ENCODE data around the gene ASNSD1.
"Not testable (repeated sequence)": the region's sequence is repeated elsewhere in the genome, so short reads cannot be mapped to it uniquely, and the experiment has no call there.

Gene ASNSD1

DNA sequence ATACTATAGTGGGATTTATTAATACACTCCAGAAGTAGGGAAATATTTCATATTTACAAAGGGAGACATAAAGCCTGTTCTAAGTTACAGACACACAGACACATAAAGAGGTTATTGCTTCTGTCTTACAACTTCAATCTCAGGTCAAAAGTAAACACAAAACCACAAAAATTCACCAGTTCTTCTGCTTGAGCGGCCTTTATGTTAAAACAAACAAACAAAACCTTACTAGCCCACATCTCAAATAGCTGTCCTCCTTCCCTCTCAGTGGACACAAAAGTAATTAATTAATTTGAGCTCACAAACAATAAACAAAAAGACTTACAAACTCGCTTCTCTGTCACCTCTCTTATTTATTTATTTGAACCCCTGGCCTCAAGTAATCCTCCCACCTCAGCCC lies 1.5 kb upstream of the ASNSD1 start:
- peak; percentile 57 for DNase-seq (ENCODE audit: low read depth)
- no peak overlapping the region for H3K4me3 ChIP-seq (ENCODE audit: low read depth, low read length)
- TF ChIP-seq, protein P1, sequence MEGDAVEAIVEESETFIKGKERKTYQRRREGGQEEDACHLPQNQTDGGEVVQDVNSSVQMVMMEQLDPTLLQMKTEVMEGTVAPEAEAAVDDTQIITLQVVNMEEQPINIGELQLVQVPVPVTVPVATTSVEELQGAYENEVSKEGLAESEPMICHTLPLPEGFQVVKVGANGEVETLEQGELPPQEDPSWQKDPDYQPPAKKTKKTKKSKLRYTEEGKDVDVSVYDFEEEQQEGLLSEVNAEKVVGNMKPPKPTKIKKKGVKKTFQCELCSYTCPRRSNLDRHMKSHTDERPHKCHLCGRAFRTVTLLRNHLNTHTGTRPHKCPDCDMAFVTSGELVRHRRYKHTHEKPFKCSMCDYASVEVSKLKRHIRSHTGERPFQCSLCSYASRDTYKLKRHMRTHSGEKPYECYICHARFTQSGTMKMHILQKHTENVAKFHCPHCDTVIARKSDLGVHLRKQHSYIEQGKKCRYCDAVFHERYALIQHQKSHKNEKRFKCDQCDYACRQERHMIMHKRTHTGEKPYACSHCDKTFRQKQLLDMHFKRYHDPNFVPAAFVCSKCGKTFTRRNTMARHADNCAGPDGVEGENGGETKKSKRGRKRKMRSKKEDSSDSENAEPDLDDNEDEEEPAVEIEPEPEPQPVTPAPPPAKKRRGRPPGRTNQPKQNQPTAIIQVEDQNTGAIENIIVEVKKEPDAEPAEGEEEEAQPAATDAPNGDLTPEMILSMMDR (conservative IDR thresholded peaks at IDR 0.05; ENCODE audit: low read depth, low read length) = no peak

DNA sequence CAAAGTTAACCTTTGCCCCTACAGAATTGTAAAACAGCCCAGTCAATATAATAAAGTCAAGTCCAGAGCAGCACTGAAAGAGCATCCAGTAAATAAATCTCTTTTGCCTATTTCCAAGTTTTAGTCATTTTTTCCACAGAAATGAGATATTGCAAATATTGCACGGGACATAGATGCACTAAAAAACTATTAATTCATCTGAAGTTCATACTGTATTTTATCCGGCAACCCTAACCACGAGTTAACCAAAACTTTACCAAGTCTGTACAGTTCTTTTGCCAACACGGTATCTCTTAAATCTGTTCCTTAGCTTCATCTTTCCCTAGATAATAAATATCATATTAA lies 484 bp upstream of the ASNSD1 start:
- H3K4me3 ChIP-seq (ENCODE audit: low read depth, low read length) = no peak overlapping the region
- TF ChIP-seq, protein P1 (conservative IDR thresholded peaks at IDR 0.05; ENCODE audit: low read depth, low read length) = no peak
- DNase-seq (ENCODE audit: low read depth) = no peak

DNA sequence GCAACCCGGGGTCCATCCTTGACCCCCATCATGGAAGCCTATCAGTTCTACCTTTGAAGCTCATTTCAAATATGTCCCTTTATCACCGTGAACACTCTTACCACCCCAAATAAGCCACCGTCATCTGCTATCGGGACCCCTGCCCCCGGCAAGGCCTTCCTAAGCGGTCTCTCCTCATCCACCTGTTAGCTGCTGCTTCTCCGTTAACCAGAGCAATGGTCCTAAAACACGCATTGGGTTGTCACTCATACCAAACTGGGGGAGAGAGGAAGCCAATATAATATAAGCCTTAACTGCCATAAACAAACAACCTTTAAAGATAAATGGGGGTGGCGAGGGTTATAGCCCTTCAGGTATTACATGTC lies 680 bp downstream of the ASNSD1 start:
- DNase-seq (ENCODE audit: low read depth) = no peak

DNA sequence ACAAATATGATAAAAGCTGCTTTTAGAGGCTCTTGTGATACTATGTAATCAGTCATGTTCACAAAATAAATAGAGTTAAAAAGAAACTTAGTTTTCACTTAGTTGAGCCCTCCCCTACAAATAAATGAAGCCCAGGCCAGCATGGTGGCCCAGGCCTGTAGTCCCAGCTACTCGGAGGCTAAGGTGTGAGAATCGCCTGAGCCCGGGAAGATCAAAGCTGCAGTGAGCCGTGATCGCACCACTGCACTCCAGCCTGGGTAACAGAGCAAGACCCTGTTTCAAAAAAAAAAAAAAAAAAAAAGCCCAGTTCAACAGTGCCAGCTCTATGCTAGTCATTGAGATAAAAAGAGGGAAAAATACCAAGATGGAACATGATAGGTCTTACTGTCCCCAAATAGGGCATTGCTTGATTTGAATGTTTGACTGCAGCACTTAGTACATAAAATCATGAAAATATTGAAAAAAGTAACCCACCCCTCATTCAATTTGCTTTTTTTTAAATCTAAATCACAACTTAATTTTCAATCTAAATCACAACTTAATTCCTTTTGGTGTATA lies 1.5 kb downstream of the ASNSD1 start:
- H3K4me3 ChIP-seq (ENCODE audit: low read depth, low read length) = peak overlapping the region; percentile 82
- TF ChIP-seq, protein P1 (conservative IDR thresholded peaks at IDR 0.05; ENCODE audit: low read depth, low read length) = no peak
- no peak for DNase-seq (ENCODE audit: low read depth)

More for the DNA sequence above, 680 bp downstream of the ASNSD1 start:
- TF ChIP-seq, protein P1 (conservative IDR thresholded peaks at IDR 0.05; ENCODE audit: low read depth, low read length) = no peak
- H3K4me3 ChIP-seq (ENCODE audit: low read depth, low read length) = peak overlapping the region; percentile 82

DNA sequence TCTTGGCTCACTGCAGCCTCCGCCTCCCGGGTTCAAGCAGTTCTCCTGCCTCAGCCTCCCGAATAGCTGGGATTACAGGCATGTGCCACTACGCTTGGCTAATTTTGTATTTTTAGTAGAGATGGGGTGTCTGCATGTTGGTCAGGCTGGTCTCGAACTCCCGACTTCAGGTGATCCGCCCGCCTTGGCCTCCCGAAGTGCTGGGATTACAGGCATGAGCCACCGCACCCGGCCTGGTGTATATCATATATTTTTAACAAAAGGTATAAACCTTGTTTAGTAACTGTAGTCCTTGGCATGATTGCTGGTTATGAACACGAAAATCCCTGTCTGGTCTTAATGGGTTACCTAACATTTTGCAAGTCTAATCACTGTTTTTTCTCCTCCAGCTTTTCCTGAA lies 2.1 kb downstream of the ASNSD1 start:
- not testable (repeated sequence) for H3K4me3 ChIP-seq (ENCODE audit: low read depth, low read length); DNase-seq (ENCODE audit: low read depth)

DNA sequence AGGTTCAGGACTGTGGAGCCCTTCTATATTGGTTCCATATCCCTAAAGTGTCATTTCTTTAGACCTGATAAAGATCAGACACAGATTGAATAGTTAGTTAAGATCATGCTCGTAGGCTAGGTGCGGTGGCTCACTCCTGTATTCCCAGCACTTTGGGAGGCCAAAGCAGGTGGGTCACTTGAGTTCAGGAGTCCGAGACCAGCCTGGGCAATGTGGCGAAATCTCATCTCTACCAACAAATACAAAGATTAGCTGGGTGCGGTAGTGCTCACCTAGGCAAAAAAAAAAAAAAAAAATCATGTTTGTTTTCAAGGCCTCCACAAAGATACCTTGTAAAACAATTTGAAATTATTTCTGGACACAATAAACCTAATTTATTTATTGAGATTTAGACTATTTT lies 8.7 kb downstream of the ASNSD1 start:
- TF ChIP-seq, protein P1 (conservative IDR thresholded peaks at IDR 0.05; ENCODE audit: low read depth, low read length) = no peak
- no peak overlapping the region for H3K4me3 ChIP-seq (ENCODE audit: low read depth, low read length)
- no peak for DNase-seq (ENCODE audit: low read depth)

DNA sequence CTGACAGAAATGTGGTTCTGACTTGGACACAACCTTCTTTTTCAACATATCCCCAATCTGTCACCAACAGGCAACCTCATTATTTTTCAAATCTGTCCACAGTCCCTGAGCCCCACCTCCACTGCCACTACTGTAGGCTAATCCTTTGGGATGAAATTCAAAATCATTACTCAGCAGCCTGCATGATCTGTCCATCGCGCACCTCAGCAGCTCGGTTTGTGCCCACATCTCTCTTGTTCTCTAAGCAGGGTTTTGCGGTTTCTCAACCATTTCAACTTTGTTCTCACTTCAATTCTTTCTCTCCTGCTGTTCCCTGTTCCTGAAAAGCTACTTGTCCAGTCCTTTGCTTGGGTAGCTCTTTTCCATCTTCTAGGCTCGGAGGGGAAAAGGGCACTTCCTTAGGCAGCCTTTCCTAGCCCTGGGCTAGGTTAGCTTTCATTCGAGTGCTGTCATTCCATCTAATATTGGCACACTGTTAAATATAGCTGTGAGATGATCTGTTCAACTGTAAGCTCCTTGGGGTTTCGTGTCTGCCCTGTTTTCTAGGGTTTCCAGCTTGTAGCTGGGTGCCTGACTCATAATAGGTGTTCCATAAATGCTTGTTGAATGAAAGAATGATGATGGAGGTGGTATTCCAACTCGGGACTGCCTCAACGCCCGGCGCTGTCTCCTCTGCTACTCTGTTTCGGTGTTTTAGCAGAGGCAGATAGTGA lies 12.6 kb downstream of the ASNSD1 start:
- TF ChIP-seq, protein P1 (conservative IDR thresholded peaks at IDR 0.05; ENCODE audit: low read depth, low read length) = no peak
- no peak for DNase-seq (ENCODE audit: low read depth)
- H3K4me3 ChIP-seq (ENCODE audit: low read depth, low read length) = peak overlapping the region; percentile 72
